HG03460 (cell line): ENCODE measurements around the gene NALCN.

Source experiments
- ATAC-seq: cut with Tn5 transposase; IDR thresholded peaks from one replicate; pipeline ENCODE4 v1.9.1; 2021; ENCODE audit not compliant: unreplicated experiment

NALCN gene

GRCh38 chr13:101291646-101292515 lies 124.4 kb downstream of the NALCN start:
- no peak for ATAC-seq

- ATAC-seq: no peak
These were observed 125.1 kb downstream of the NALCN start for GRCh38 chr13:101291206-101291605.

DNA sequence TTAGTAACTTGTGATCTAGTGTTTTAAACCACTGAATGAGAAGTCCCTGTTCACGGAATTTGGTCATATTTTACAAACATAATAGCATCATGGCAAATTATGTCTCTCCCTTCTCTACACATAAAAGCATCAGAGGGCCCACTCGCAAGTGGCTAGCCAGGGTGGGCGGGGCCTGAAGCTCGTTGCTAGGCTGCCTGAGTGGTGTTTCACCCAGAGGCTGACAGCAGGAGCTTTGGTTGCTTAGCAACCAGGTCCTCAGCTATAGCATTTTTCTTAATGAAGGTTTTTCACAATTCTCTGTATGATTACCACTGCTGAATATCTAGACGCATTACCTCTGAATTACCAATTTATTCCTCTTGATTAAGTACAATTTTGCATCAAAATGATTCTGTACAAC lies 126.5 kb downstream of the NALCN start:
- ATAC-seq: no peak

DNA sequence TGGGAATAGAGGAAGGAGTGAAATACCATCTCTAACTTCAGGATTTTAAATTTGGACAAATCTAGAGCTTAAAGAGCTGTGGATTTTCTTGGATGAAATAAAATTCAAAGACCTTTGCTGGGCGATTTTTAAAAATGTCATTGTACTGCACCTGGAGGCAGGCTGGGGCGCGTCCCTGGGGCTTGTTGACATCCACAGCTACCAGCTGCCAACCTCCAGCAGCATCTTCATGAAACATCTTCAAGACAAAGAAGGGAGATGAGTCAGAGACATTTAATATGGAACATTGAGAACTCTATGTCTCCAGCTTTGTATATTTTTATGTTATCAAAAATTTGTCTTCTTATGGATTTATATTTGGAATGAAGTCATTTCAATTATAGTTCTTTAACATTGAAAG lies 132.5 kb downstream of the NALCN start:
- no peak for ATAC-seq

DNA sequence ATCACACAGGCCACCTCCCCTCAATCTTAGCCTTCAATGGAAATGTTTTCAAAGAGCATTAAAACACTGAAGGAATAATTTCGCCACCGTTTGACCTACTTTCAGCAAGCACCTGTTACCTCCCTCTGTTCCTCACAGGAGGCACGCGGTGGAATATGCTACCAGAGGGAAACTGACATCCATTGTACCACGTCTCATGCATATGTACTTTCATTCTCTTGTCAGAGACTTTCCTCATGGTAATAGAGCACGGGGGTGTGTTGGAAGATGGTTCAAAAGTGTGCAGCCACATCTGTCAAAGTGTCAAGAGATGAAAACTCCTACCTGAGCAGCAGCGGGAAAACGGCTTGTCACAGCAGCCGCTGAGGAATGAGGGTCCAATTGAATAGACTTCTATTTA lies 143.4 kb downstream of the NALCN start:
- no peak for ATAC-seq

- ATAC-seq: no peak
These were observed 144.5 kb downstream of the NALCN start for GRCh38 chr13:101271681-101272245.

DNA sequence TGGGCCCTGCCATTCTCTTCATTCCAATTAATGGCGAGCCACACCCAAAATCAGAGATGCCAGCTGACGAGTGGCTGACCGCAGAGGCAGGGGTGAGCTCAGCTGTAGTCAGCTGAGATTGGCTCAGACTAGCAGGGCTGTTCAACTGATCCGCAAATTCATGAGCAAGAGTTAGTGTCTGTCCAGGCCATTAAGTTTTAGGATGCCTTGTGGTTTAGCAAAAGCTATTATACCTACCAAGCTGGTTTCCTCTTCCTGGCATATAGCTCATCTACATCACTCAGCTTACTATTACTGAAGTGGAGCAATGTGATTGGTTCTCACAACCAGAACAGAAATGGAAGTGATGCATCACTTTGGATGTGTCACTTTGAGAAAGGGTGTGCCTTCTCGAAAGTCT lies 148.7 kb downstream of the NALCN start:
- ATAC-seq: no peak

GRCh38 chr13:101265934-101266333 lies 150.4 kb downstream of the NALCN start:
- ATAC-seq: no peak

DNA sequence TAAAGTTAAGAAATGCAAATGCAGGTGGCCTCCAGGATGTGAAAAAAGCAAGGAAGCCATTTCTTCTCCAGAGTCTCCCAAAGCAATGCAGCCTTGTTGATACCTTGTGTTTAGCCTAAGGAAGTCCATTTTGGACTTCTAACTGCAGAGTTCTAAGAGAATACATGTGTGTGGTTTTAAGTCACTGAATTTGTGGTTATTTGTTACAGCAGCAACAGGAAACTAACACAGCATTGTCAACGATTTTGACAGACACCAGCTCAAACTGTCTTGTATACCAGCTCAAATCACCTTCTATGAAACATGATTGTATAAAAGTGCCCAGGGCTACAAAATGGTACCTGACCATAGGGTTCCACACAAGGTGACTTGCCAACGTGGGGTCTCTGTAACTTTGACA lies 151.4 kb downstream of the NALCN start:
- no peak for ATAC-seq

- ATAC-seq: peak; percentile 73
These were observed 154.0 kb downstream of the NALCN start for GRCh38 chr13:101262306-101262705.

GRCh38 chr13:101258509-101258908 lies 157.8 kb downstream of the NALCN start:
- no peak for ATAC-seq

- peak; percentile 98 for ATAC-seq
These were observed 158.2 kb downstream of the NALCN start for GRCh38 chr13:101258071-101258470.

GRCh38 chr13:101248739-101249514 lies 167.4 kb downstream of the NALCN start:
- ATAC-seq: no peak

- no peak for ATAC-seq
These were observed 173.6 kb downstream of the NALCN start for GRCh38 chr13:101242720-101243119.

DNA sequence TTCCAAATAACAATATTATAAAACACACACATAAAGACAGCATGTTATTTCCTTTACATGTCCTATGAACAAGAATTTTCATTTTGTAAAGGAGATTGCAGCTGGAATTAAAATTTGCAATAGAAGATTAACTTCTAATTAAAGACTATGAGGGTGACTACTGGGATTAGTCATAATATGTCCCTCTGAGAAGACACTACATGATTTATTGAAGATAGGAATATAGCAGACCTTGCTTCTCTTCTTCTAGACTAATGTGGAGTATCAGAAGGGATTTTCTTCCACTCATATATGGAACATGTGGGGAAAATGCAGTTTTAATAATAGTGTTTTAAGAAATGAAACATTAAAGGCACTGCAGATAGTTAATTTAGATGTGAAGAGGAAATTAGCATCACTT lies 177.8 kb downstream of the NALCN start:
- ATAC-seq: no peak

GRCh38 chr13:101231751-101232428 lies 184.4 kb downstream of the NALCN start:
- no peak for ATAC-seq

DNA sequence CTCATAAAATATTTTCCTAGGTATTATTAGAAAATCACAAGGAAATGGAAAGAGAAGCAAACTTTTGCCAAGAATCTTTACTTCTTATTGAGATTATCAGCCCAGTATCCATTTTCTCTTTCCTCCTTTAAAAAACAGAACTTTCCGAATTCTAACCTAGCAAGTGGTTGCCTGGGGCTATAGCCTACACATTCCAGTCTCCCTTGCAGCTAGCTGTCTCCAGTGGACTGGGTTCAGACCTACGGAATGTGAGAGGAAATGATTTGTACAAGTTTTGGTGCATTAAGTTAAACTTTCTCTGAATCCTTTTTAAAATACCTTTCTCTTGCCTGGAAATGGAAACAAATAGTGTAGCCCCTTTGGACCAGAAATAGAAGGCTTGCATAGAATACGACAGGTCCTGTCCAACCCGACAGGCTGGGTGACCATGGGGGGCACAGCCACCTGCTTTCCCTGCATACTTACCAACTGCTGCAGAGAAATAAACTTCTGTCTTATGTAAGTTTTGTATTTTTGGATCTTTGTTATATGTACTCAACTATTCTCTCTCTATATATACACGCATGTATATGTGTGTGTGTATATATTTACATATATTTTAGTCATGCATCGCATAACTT lies 185.9 kb downstream of the NALCN start:
- ATAC-seq: no peak

GRCh38 chr13:101219609-101220265 lies 196.6 kb downstream of the NALCN start:
- no peak for ATAC-seq

GRCh38 chr13:101218484-101218883 lies 197.8 kb downstream of the NALCN start:
- ATAC-seq: no peak

GRCh38 chr13:101217086-101217485 lies 199.2 kb downstream of the NALCN start:
- ATAC-seq: no peak
